SH-SY5Y (cell line): Measurements from ENCODE around the gene FXYD3.

ENCODE experiments used
- GATA2 ChIP-seq: IDR thresholded peaks from 2 replicates; pipeline ENCODE4 v1.6.1; 2011; ENCODE audit warnings: mild to moderate bottlenecking, low read depth, low read length
- GATA3 ChIP-seq: IDR thresholded peaks from 2 replicates; pipeline ENCODE4 v1.6.1; 2011; ENCODE audit warnings: low read depth, mild to moderate bottlenecking, low read length, moderate library complexity

Gene FXYD3

GRCh38 chr19:35160629-35161433 is 45.2 kb downstream of the FXYD3 start:
- TF ChIP-seq GATA3 (no peak), GATA2 (no peak)

- TF ChIP-seq GATA2 = no peak
- TF ChIP-seq GATA3 = no peak
Observed at GRCh38 chr19:35161434-35161743, 45.8 kb downstream of the FXYD3 start.

GRCh38 chr19:35162471-35163326 is 47.1 kb downstream of the FXYD3 start:
- no peak for TF ChIP-seq GATA3
- no peak for TF ChIP-seq GATA2

GRCh38 chr19:35164418-35164817 is 48.8 kb downstream of the FXYD3 start:
- TF ChIP-seq GATA2 (no peak), GATA3 (no peak)

GRCh38 chr19:35165200-35166058 is 49.8 kb downstream of the FXYD3 start:
- TF ChIP-seq GATA2 (no peak), GATA3 (no peak)

- TF ChIP-seq GATA3 (no peak), GATA2 (no peak)
Observed at GRCh38 chr19:35166100-35167063, 50.8 kb downstream of the FXYD3 start.

- TF ChIP-seq GATA2 = no peak
- TF ChIP-seq GATA3 = no peak
Observed at GRCh38 chr19:35167251-35168119, 51.9 kb downstream of the FXYD3 start.

- TF ChIP-seq GATA3 (no peak), GATA2 (peak; percentile 18; the same call in 1 of the 2 replicates)
Observed at GRCh38 chr19:35168196-35168595, 52.6 kb downstream of the FXYD3 start.

- TF ChIP-seq GATA2 (no peak), GATA3 (no peak)
Observed at GRCh38 chr19:35169221-35169995, 53.8 kb downstream of the FXYD3 start.

- TF ChIP-seq GATA2 (no peak), GATA3 (no peak)
Observed at GRCh38 chr19:35170359-35171061, 54.9 kb downstream of the FXYD3 start.

- TF ChIP-seq GATA3 (no peak), GATA2 (no peak)
Observed at GRCh38 chr19:35171730-35172129, 56.1 kb downstream of the FXYD3 start.
